GM18505 (cell line): ENCODE measurements around the gene SASH1.
"Not testable (repeated sequence)": the region's sequence is repeated elsewhere in the genome, so short reads cannot be mapped to it uniquely, and the experiment has no call there.

Source experiments
- ATAC-seq: cut with Tn5 transposase; IDR thresholded peaks from one replicate; pipeline ENCODE4 v1.9.1; 2021; ENCODE audit not compliant: unreplicated experiment
- POLR2A ChIP-seq: IDR thresholded peaks from 4 replicates; pipeline ENCODE4 v1.6.1; 2011; ENCODE audit warnings: borderline replicate concordance; ENCODE audit not compliant: insufficient read depth, insufficient read length; ENCODE audit errors: extremely low read depth

SASH1 gene

DNA sequence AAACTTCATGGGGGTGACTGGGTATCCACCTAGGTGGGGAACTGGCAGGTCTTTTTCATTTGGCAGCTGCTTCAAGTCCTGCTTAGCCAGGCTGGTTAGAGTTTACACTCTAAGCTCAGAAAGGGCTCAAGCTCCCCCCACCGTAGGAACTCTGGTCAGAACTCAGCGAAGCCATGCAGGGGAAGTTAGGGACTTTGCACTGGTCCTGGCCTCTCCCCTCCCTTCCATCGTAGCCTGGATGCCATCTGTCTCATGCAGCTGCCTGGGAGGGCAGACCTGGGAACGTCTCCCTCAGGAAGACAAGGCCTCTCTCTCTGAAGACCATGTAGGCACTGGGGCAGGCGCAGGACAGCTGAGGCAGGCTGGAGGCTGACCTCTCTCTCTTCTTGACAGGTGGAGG lies 220.4 kb downstream of the SASH1 start:
- ATAC-seq, result no peak
- TF ChIP-seq POLR2A, result no peak

DNA sequence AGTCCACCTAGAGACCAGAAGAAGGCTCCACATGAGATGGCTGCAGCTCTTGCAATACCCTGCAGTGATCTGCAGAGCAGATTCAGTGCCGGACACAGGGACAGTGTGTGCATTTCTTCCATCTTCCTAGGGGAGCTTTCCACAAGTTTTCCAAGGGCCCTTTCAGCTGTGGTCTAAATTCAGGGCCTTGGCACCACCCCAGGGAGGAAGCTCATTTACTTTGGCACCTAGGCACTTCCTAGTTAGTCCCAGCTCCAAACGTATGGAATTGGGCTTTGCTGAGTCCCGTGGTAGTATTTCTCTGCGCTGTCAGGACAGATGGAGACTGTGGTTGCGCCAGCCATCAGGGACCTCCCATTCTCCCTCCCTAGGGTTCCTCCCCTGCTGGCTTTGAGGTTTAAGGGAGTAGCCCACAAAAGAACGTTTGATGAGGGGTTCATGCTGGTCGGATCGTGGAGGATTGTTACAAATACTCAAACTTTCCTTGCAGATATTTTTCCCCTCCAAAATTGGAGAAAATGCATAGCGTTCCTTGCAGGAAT lies 221.9 kb downstream of the SASH1 start:
- ATAC-seq, result no peak
- no peak for TF ChIP-seq POLR2A

DNA sequence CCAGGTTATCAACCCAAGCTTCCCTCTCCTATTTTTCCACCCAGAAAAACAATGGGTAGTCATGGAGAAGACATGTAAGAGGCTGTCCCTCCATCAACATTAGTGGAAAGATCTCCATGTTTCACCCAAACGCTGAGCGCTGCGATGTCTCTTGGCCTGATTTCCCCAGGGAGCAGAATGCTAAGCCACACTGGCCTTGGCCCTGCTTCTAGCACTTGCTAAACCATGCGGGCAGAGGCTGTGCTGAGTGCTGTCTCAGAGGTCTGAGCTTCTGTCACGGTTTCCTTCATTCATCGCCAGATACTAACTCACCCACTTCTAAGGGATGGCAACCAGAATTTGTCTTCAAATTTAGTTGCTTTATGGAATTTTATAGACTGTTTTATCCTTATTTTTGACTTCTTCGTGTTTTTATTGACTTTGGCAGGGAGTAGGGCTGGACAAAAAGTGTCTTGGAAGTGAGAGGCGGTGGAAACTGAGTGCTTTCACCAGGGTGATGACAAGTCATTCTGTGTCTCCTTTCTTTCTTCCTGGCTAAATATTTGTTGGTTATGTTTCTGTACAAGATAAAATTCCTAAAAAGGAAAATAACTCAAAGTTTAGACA lies 222.8 kb downstream of the SASH1 start:
- no peak for TF ChIP-seq POLR2A
- ATAC-seq, result no peak

DNA sequence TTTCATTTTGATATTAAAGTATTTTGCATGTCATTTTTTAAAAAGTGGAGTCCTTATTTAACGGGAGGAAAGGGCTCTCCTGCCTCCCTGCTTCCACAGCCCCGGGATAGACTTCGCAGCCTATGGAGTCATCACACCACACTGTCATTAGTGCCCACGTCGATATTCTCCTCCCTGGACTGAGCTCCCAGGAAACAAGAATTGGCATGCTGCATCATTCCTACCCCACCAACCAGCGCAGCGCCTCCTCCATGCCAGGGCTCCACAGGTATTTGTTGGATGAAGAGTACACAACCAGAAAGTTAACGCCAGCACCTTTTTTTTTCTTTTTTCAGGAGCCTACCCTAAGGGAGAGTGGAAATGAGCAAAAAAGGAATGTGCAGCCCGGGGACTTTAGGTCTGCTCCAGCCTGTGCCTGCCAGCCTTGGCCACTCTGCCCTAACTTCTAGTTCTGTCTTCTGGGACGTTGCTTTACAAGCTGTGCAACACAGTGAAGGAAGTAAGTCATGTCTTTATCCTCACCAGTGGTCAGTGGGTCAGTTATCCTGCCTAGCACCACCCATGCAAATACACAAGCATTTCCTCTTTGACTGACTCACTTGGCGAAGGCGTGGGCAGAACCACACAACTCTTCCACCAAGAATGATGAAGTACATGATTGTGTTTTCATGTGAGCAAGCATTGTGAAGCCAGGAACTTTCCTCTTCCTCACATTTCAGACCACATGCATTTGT lies 223.5 kb downstream of the SASH1 start:
- TF ChIP-seq POLR2A, result no peak
- no peak for ATAC-seq

DNA sequence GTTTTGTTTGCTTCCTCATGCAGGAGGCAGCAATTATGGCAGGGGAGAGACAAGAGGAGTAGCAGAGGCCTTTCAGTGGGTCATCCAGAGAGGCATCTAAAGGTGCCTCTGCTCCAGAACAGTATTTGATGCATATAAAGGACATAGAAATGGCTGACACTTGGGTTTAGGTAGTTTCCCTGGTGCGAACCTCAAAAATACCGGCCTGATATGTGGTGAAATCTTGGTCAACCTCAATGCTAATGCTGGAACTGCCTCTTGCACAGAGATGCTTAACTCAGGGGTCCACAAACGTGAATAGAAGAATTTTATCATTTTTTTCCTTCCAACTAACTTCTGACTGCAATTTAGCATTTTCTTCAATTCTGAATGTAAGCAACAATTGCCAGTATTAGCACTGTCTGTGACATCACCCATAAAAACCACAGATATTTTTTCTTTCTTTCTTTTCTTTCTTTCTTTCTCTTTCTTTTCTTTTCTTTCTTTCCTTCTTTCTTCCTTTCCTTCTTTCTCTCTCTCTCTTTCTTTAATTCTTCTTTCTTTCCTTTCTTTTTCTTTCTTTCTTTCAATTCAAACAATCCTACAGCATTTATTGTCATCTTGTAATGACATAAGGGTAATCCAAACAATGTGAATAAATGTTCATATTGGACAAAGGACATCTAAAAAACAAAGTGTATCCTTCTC lies 224.2 kb downstream of the SASH1 start:
- ATAC-seq, result no peak
- TF ChIP-seq POLR2A, result no peak

DNA sequence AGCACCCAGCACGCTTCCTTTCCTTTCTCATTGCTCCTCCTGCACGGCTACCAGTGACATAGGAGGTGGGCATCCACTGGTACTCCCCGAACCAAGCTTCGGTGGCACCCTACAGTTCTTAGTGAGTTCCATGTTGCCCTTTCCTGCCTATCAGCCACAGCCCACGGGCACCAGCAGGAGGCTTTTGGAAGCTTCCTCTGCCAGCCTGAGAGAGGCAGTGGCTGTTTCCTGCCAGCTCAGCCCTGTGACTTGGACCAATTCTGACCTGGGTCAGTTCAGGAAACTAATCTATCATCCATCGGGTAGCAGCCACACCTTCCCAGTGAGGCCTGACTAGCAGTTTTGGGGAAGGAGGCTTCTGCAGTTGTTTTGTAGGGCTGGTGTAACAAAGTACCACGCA lies 227.8 kb downstream of the SASH1 start:
- ATAC-seq, result no peak
- TF ChIP-seq POLR2A, result no peak

DNA sequence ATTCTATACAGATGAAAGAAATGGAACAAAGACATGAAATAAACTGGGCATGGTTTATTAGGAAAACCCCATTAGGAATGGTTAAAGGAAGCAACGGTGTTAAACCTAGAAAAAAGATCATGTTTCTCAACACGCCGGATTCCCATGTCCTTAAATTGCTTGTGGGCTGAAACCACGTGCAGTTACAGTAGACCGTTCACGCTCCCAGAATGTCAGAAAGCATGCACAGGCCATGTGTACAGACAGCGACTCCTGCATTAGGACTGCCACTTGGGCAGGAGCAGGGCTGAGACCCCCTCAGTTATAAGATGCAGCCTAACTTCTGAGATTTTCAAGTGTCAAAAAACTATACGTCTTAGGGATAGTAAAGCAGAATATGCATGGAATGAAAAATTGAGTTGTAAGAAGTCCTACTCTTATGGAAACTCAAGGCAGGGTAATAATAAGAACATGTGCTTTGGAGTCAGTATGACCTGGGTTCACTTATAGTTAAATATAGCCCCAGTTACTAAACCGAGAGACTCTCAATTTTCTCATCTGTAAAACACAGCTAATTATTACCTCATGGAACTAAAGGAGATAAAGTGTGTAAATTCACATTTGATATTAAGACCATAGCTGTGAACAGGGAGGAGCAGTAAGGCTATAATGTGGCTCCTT lies 230.2 kb downstream of the SASH1 start:
- ATAC-seq, result no peak

DNA sequence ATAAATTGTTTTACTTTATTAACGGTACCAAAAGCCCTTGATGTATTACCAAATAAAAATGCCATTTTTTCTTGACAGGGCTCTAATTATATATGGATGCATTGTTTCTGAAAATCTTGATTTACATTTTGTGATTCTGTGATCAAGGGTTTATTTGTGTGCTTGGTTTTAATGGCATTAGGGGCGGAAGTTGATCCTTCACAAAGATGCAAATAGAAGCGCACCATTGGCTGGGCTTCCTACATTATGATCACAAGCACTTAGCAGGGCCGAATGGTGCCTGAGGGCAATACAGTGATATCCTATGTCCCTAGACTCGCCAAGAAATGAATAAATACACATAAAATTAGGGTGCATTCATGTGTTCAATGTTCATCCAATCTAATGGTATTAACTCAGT lies 231.3 kb downstream of the SASH1 start:
- no peak for TF ChIP-seq POLR2A
- ATAC-seq, result no peak

More for the DNA sequence above, 230.2 kb downstream of the SASH1 start:
- TF ChIP-seq POLR2A, result no peak

DNA sequence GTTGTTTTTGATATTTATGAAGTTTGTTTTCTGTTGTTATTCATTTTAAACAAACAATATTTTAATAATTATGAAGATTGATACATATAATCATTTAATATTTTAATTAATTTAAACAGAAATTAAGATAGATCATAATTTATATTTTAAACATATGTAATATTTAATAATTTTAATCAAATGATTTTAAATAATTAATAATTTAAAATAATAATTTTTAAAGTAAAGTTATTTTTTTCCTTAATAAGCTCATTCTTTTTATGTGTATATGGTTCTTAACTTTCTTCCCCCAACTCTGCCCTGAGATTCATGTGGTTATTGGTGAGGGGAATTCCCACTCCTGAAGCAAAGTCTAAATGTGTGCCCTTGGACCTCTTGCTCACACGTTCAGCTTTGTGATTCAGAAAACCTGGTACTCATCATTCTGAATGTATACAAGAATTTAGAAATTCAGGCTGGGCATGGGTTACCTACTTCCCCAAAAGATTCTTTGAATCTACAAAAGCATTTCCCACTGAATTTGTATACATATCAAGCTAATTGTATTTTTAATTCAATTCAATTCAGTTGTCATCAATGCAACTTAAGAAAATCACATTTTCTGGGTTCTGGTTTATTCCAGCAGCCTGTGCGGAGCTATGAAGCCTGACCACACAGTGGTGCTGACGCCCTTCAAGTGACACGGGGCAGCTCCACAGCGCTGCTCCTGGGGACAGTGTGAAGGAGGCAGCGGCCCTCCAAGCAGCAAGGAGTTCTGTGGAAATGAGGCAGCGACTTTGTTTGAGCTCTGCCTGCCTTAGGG lies 235.2 kb downstream of the SASH1 start:
- TF ChIP-seq POLR2A, result no peak
- peak; percentile 98 for ATAC-seq

DNA sequence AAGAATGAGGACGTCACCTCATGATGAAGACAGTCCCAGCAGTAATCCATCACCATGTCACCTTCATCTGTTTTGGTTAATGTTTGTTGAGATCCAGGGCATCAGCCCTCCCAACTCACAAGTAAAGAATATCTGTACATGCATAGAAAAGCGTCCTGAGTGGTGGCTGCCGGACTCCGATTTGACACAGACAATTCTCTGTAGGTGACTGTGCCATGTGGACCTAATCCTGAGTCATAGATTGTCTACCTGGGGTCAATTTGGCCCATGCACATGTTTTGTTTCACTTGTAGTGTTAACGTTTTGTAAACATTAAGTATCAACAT lies 235.8 kb downstream of the SASH1 start:
- ATAC-seq, result no peak

DNA sequence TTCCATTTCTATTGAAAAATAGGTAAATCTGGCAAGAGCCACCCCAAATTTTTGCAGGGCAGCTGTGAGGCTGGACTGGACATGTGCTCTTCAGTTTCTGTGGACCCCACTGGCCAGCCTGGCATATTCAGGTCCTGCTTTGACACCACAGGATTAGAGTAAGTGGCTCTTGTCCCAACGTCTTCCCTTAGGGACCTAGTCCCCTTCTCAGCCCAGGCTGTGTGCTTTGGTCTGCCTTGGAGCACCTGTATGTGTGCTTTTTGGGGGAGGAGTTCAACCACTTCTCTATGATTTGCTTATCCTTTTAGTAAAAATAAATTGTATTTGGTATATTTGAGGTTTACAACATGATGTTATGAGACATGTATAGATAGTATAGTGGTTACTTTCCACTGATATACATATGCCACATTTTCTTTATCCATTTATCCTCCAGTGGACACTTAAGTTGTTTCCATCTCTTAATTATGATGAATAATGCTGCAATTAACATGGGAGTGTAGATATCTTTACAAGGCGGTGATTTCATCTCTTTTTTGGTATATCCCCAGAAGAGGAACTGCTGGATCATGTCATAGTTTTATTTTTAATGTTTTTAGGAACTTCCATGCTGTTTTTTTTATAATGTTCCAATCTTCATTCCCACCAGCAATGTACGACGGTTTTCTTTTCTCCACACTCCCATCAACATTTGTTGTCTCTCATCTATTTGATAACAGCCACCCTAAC lies 236.4 kb downstream of the SASH1 start:
- ATAC-seq, result no peak
- no peak for TF ChIP-seq POLR2A

More for the DNA sequence above, 235.8 kb downstream of the SASH1 start:
- TF ChIP-seq POLR2A, result no peak

DNA sequence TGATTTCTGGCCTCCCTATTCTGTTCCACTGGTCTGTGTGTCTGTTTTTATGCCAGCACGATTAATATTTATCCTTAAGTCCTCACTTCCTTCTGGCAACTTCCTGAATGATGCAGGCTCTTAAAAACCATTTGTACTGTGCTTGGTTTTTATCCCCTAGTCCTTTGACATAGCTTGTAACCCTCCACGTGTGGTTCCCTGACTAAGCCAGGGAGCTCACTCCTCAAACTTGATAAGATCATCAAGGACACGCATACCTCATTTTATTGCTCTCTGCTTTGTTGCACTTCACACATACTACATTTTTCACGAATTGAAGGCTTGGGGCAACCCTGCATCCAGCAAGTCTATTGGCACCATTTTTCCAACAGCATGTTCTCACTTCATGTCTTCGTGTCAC lies 237.8 kb downstream of the SASH1 start:
- TF ChIP-seq POLR2A, result no peak

DNA sequence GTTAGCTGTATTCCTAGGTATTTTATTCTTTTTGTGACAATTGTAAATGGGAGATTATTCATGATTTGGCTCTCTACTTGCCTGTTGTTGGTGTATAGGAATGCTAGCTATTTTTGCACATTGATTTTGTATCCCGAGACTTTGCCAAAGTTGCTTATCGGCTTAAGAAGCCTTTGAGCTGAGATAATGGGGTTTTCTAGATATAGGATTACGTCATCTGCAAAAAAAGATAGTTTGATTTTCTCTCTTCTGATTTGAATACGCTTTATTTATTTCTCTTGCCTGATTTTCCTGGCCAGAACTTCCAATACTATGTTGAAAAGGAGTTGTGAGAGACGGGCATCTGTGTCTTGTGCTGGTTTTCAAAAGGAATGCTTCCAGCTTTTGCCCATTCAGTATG lies 241.0 kb downstream of the SASH1 start:
- ATAC-seq, result no peak
- TF ChIP-seq POLR2A, result no peak

More for the DNA sequence above, 237.8 kb downstream of the SASH1 start:
- no peak for ATAC-seq

DNA sequence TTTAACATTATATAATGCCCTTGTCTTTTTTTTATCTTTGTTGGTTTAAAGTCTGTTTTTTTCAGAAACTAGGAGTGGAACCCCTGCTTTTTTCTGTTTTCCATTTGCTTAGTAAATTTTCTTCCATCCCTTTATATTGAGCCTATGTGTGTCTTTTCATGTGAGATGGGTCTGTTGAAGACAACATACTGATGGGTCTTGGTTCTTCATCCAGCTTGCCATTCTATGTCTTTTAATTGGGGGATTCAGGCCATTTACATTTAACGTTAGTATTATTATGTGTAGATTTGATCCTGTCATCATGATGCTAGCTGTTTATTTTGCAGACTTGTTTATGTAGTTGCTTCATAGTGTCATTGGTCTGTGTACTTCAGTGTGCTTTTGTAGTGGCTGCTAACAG lies 243.0 kb downstream of the SASH1 start:
- ATAC-seq, result not testable (repeated sequence)
